NCI-H1694 treated with DMSO at 0.1 percent for 48 hours (cell line): ENCODE data around the gene MMP15.
"Not testable (repeated sequence)": the region's sequence is repeated elsewhere in the genome, so short reads cannot be mapped to it uniquely, and the experiment has no call there.

Experiments used
- DNase-seq: peaks from one replicate; lab custom pipeline; 2025; lab: John Stamatoyannopoulos, UW

Gene MMP15

GRCh38 chr16:58086381-58087208 is 61.0 kb downstream of the MMP15 start:
- DNase-seq, result no peak

GRCh38 chr16:58087209-58087913 is 61.8 kb downstream of the MMP15 start:
- DNase-seq, result no peak

GRCh38 chr16:58088091-58088490 is 62.5 kb downstream of the MMP15 start:
- DNase-seq, result no peak

- DNase-seq, result not testable (repeated sequence)
These were observed 64.8 kb downstream of the MMP15 start for GRCh38 chr16:58090396-58090795.

GRCh38 chr16:58094026-58094425 is 68.5 kb downstream of the MMP15 start:
- no peak for DNase-seq

- DNase-seq, result no peak
These were observed 69.4 kb downstream of the MMP15 start for GRCh38 chr16:58094791-58095574.

- DNase-seq, result not testable (repeated sequence)
These were observed 70.0 kb downstream of the MMP15 start for GRCh38 chr16:58095575-58095960.

GRCh38 chr16:58096249-58096648 is 70.7 kb downstream of the MMP15 start:
- no peak for DNase-seq
